ENCODE data around the gene ZBTB3.

Gene ZBTB3

DNA sequence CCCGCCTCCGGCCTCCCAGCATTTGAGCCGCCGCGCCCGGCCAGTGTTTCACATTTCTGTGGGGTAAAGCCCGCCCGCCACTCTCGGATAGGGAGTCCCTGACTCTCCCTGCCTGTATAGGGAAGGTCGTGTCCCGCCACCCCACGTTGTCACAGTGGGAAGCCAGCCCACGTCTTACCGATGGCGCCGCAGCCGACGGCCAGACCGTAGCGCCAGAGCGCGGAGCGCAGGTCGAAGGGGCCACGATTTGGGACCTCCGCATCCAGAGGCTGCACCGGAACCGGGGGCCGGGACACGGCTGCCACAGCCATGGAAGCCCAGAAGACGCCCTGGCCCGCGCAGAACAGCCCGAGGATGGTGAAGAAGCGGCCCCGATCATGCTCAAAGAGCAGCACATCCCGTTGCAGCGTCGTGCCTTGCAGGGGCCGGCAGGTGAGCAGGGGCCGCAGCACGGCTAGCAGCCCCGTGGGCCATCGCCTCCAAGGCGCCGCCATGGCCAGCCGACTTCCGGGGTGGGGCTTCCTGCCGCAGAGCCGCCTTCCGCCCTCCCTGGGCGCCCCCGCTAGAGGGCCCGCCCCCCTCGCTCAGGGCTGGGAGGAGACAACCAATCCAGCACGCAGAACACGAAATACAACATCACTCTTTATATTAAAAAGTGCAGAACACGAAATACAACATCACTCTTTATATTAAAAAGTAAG is 37.7 kb upstream of the ZBTB3 start, which contains the start of gene TMEM223:
TSS of gene TMEM223 (minus strand) at position 506 of the 701 bp plus-strand sequence. CDS start at position 494, 12 bp downstream.
- peak within 1 kb of the TSS; percentile 93 for H3K4me3 ChIP-seq (ENCODE audit: low read depth, low read length)
- TF ChIP-seq, protein P1, sequence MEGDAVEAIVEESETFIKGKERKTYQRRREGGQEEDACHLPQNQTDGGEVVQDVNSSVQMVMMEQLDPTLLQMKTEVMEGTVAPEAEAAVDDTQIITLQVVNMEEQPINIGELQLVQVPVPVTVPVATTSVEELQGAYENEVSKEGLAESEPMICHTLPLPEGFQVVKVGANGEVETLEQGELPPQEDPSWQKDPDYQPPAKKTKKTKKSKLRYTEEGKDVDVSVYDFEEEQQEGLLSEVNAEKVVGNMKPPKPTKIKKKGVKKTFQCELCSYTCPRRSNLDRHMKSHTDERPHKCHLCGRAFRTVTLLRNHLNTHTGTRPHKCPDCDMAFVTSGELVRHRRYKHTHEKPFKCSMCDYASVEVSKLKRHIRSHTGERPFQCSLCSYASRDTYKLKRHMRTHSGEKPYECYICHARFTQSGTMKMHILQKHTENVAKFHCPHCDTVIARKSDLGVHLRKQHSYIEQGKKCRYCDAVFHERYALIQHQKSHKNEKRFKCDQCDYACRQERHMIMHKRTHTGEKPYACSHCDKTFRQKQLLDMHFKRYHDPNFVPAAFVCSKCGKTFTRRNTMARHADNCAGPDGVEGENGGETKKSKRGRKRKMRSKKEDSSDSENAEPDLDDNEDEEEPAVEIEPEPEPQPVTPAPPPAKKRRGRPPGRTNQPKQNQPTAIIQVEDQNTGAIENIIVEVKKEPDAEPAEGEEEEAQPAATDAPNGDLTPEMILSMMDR (IDR thresholded peaks at IDR 0.05; ENCODE audit: control insufficient read depth, extremely low read depth, insufficient read depth): no peak
- DNase-seq (ENCODE audit: low read depth): no peak

DNA sequence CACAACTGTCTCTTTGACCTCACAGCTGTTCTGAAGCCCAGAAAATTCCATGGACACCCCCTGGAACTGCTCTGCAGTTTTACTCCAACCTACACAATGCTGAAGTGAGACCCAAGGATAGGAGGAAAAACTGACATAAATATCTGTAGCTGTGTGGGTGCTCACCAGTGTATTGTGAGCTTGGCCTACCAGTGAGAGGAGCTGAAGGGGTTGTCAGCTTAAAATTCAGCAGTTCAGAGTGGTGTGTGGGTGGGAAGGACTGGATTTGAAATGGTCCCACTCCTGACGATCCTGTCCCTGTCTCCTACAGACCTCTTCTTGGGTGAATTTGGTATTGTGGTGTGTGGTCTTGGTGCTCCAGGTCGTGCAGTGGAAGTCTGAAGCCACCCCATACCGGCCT is 35.6 kb upstream of the ZBTB3 start:
- TF ChIP-seq, protein P1 (IDR thresholded peaks at IDR 0.05; ENCODE audit: control insufficient read depth, extremely low read depth, insufficient read depth): no peak
- no peak overlapping the region for H3K4me3 ChIP-seq (ENCODE audit: low read depth, low read length)
- DNase-seq (ENCODE audit: low read depth): no peak

DNA sequence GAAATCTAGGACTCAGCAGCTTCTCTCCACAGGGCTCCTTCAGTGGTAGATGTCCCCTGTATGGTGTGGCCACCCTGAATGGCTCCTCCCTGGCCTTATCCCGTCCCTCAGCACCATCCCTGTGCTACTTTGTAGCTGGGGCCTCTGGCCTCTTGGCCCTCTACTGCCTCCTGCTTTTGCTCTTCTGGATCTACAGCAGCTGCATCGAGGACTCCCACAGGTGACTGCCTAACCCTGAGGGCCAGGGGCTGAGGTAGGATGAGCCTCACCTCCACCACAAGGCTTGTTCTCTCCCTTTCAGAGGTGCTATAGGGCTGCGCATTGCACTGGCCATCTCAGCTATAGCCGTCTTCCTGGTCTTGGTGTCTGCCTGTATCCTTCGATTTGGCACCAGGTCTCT is 35.0 kb upstream of the ZBTB3 start:
- no peak for DNase-seq (ENCODE audit: low read depth)
- peak overlapping the region; percentile 93 for H3K4me3 ChIP-seq (ENCODE audit: low read depth, low read length)
- TF ChIP-seq, protein P1 (IDR thresholded peaks at IDR 0.05; ENCODE audit: control insufficient read depth, extremely low read depth, insufficient read depth): no peak

DNA sequence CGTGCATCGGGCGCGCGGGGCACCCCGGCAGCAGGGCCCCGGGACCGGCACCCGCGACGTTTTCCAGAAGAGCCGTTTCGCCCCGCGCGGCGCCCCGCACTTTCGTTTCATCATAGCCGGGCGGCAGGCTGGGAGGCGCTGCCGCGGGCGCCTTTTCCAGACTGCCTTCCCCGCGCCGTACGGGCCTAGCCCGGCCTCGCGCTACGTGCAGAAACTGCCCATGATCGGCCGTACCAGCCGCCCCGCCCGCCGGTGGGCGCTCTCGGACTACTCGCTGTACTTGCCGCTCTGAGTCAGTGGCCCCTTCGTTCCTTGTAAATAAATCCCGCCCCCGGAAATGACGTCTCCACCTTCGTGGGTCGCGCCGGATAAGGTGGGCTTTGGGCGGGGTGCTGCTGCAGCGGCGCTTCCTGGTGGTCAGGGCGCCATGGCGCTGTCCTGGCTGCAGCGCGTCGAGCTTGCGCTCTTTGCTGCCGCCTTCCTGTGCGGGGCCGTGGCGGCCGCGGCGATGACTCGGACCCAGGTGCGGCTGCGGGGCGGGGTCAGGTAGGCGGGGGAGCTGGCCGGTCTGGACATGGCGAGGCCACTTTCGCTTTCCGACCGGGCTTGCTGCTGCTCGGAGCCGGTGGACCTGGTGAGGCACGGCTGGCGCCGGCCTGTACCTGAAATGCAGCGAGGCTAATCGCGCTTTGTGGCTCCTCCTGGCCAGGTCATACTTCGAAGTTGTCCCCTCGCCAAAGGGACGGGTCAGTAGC is 33.2 kb upstream of the ZBTB3 start, which contains the start of gene TMEM179B:
TSS of gene TMEM179B (plus strand) at position 398 of the 755 bp plus-strand sequence. CDS start at position 428, 30 bp downstream.
- TF ChIP-seq, protein P1 (IDR thresholded peaks at IDR 0.05; ENCODE audit: control insufficient read depth, extremely low read depth, insufficient read depth): peak; percentile 57
- H3K4me3 ChIP-seq (ENCODE audit: low read depth, low read length): peak within 1 kb of the TSS; percentile 93
- DNase-seq (ENCODE audit: low read depth): peak; percentile 89

DNA sequence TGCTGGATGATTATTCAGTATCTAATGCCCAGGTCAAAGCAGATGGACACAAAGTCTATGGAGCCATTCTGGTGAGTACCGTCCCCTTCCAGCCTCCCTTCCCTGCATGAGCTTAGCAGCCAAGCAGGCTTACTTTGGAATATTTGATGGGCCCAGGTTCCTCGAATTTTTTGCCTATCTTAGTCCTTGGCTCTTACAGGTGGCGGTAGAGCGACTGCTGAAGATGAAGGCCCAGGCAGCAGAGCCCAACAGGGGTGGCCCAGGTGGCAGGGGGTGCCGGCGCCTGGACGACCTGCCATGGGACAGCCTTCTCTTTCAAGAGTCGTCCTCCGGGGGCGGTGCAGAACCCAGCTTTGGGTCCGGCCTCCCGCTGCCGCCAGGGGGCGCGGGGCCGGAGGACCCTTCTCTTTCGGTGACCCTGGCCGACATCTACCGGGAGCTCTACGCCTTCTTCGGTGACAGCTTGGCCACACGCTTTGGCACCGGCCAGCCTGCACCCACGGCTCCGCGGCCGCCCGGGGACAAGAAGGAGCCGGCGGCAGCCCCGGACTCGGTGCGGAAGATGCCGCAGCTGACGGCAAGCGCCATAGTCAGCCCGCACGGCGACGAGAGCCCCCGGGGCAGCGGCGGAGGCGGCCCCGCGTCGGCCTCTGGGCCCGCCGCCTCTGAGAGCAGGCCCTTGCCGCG is 32.5 kb upstream of the ZBTB3 start:
- DNase-seq (ENCODE audit: low read depth): no peak
- peak overlapping the region; percentile 93 for H3K4me3 ChIP-seq (ENCODE audit: low read depth, low read length)

DNA sequence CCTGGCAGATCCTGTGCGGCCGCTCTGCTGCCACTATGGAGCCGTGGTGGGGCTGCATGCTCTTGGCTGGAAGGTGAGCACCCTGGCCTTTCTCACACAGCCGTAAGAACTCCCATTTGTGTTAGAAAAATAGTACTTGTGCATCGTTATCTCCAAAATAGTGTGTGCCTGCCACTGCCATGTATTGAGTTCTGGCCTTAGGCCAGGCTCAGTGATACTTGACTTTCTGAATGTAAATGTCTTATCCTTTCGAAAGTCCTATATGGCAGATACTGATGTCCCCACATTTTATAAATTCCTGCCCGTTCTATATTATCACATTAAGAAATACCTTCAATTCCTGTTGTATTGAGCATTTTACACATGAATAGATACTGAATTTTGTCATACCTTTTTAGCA is 28.8 kb upstream of the ZBTB3 start:
- DNase-seq (ENCODE audit: low read depth): no peak
- no peak overlapping the region for H3K4me3 ChIP-seq (ENCODE audit: low read depth, low read length)
- TF ChIP-seq, protein P1 (IDR thresholded peaks at IDR 0.05; ENCODE audit: control insufficient read depth, extremely low read depth, insufficient read depth): no peak

More for the DNA sequence above, 32.5 kb upstream of the ZBTB3 start:
- TF ChIP-seq, protein P1 (IDR thresholded peaks at IDR 0.05; ENCODE audit: control insufficient read depth, extremely low read depth, insufficient read depth): peak; percentile 98
